ENCODE data around the gene DNAI1. TPM values are rescaled to one million over a fixed set of nuclear protein-coding genes. Genes with fewer than 3 reads are reported as not detected.
A peak's percentile ranks its signal among the peaks of the same experiment; 100 is the strongest.

Gene DNAI1
- polyA plus RNA-seq, 1 donor (not counting 4 experiments of a cell fraction or from before 2014, with no cell fraction given), result 0.08 TPM

GRCh38 chr9:34522971-34523797 lies 64.6 kb downstream of the DNAI1 start, which contains the start of gene ENHO:
Gene ENHO, minus strand, starts transcription at chr9:34522990. Its CDS starts 1,295 bp downstream, at chr9:34521695.
- peak within 1 kb of the TSS; percentile 10 to 45 (median 44) for H3K4me3 ChIP-seq (ENCODE audit: control insufficient read depth in 2 of 3, extremely low read depth in 1 of 3, insufficient read depth in 2 of 3, low read depth in 1 of 3, low read length in 3 of 3)
- FAIRE-seq, result no peak

DNA sequence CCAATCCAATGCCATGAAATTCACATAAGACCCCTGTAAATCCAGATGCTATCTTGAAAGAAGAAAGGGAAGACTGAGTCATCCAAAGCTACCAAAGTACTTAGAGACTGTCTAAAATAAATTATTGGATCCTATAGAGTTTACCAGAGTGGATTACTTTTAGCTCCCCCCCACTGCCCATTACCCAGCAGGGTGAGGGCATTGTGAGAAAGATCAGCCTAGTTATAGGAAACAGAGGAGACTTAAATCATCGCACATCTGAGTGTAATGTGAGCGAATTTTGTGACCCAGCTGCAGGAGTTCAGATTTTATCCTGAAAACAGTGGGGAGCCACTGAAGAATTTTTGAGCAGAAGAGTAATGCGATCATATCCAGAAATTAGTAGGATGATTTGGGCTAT lies 65.7 kb downstream of the DNAI1 start:
- no peak for TF ChIP-seq EZH2 (IDR thresholded peaks at IDR 0.05; ENCODE audit: low read length)
- TF ChIP-seq, protein P1, sequence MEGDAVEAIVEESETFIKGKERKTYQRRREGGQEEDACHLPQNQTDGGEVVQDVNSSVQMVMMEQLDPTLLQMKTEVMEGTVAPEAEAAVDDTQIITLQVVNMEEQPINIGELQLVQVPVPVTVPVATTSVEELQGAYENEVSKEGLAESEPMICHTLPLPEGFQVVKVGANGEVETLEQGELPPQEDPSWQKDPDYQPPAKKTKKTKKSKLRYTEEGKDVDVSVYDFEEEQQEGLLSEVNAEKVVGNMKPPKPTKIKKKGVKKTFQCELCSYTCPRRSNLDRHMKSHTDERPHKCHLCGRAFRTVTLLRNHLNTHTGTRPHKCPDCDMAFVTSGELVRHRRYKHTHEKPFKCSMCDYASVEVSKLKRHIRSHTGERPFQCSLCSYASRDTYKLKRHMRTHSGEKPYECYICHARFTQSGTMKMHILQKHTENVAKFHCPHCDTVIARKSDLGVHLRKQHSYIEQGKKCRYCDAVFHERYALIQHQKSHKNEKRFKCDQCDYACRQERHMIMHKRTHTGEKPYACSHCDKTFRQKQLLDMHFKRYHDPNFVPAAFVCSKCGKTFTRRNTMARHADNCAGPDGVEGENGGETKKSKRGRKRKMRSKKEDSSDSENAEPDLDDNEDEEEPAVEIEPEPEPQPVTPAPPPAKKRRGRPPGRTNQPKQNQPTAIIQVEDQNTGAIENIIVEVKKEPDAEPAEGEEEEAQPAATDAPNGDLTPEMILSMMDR (optimal IDR thresholded peaks at IDR 0.05 in 1 of 3, IDR thresholded peaks at IDR 0.05 in 1 of 3, conservative IDR thresholded peaks at IDR 0.05 in 1 of 3; ENCODE audit: extremely low read depth in 1 of 3, insufficient read depth in 2 of 3, low read length in 3 of 3), result no peak
- dilution Hi-C loops (cut with MboI; ENCODE audit: extremely low pct_ligation_motif_present, low sequenced_read_pairs), result no loop called here

More at GRCh38 chr9:34522971-34523797, 64.6 kb downstream of the DNAI1 start, which contains the start of gene ENHO:
- Histone ChIP-seq H3K4me2 (ENCODE audit: control insufficient read depth, extremely low read depth, insufficient read depth, low read depth, low read length) (peak within 1 kb of the TSS; percentile 82), H3K27me3 (ENCODE audit: control insufficient read depth, extremely low read depth, insufficient read depth, low read length) (peaks cover 20% of the 10 kb centered on the region), H4K20me1 (ENCODE audit: control insufficient read depth, extremely low read depth, insufficient read depth, low read length) (no peaks in the 10 kb centered on the region), H3K79me2 (ENCODE audit: control insufficient read depth, insufficient read depth, low read length) (no peaks in the 10 kb centered on the region), H2AFZ (ENCODE audit: control insufficient read depth, low read length) (peak within 1 kb of the TSS; percentile 63), H3K4me1 (ENCODE audit: control insufficient read depth, extremely low read depth, insufficient read depth, low read length) (peaks cover 5% of the 10 kb centered on the region), H3K9me1 (ENCODE audit: control insufficient read depth, extremely low read depth, insufficient read depth, low read length) (no peaks in the 10 kb centered on the region), H3K27ac (ENCODE audit: control insufficient read depth, insufficient read depth, low read length) (no peak within 1 kb of the TSS), H3K9ac (ENCODE audit: control insufficient read depth, extremely low read depth, insufficient read depth, low read length) (no peak within 1 kb of the TSS), H3K36me3 (ENCODE audit: control insufficient read depth in 2 of 2, extremely low read depth in 1 of 2, insufficient read depth in 2 of 2, low read length in 2 of 2) (no peaks in the 10 kb centered on the region), H3K9me3 (ENCODE audit: control insufficient read depth, low read depth, low read length) (no peaks in the 10 kb centered on the region)
- no peak for TF ChIP-seq EZH2 (IDR thresholded peaks at IDR 0.05; ENCODE audit: low read length)
- TF ChIP-seq, protein P1 (optimal IDR thresholded peaks at IDR 0.05 in 1 of 3, IDR thresholded peaks at IDR 0.05 in 1 of 3, conservative IDR thresholded peaks at IDR 0.05 in 1 of 3; ENCODE audit: extremely low read depth in 1 of 3, insufficient read depth in 2 of 3, low read length in 3 of 3), result no peak
- no peak for DNase-seq (ENCODE audit: low read depth, low spot score)
- dilution Hi-C loops (cut with MboI; ENCODE audit: extremely low pct_ligation_motif_present, low sequenced_read_pairs), result no loop called here

More for the DNA sequence above, 65.7 kb downstream of the DNAI1 start:
- peaks cover 16% of the 10 kb centered on the region for H3K27me3 ChIP-seq (ENCODE audit: control insufficient read depth, extremely low read depth, insufficient read depth, low read length)
- H2AFZ ChIP-seq (ENCODE audit: control insufficient read depth, low read length), result no peak overlapping the region
- H3K27ac ChIP-seq (ENCODE audit: control insufficient read depth, insufficient read depth, low read length), result no peak overlapping the region
- H4K20me1 ChIP-seq (ENCODE audit: control insufficient read depth, extremely low read depth, insufficient read depth, low read length), result no peaks in the 10 kb centered on the region
- H3K4me1 ChIP-seq (ENCODE audit: control insufficient read depth, extremely low read depth, insufficient read depth, low read length), result peaks cover 5% of the 10 kb centered on the region
- H3K36me3 ChIP-seq (ENCODE audit: control insufficient read depth in 2 of 2, extremely low read depth in 1 of 2, insufficient read depth in 2 of 2, low read length in 2 of 2), result no peaks in the 10 kb centered on the region
- no peaks in the 10 kb centered on the region for H3K9me1 ChIP-seq (ENCODE audit: control insufficient read depth, extremely low read depth, insufficient read depth, low read length)
- DNase-seq (ENCODE audit: low read depth, low spot score) (no peak), FAIRE-seq (no peak)
- H3K79me2 ChIP-seq (ENCODE audit: control insufficient read depth, insufficient read depth, low read length), result no peaks in the 10 kb centered on the region
- no peak overlapping the region for H3K4me2 ChIP-seq (ENCODE audit: control insufficient read depth, extremely low read depth, insufficient read depth, low read depth, low read length)
- no peak overlapping the region for H3K4me3 ChIP-seq (ENCODE audit: control insufficient read depth in 2 of 3, extremely low read depth in 1 of 3, insufficient read depth in 2 of 3, low read depth in 1 of 3, low read length in 3 of 3)
- no peak overlapping the region for H3K9ac ChIP-seq (ENCODE audit: control insufficient read depth, extremely low read depth, insufficient read depth, low read length)
- H3K9me3 ChIP-seq (ENCODE audit: control insufficient read depth, low read depth, low read length), result no peaks in the 10 kb centered on the region
